NCI-H1092 (cell line): ENCODE measurements around the gene TYRP1.

Source experiments
- DNase-seq: peaks from one replicate; lab custom pipeline; 2025; lab: John Stamatoyannopoulos, UW

TYRP1 gene

DNA sequence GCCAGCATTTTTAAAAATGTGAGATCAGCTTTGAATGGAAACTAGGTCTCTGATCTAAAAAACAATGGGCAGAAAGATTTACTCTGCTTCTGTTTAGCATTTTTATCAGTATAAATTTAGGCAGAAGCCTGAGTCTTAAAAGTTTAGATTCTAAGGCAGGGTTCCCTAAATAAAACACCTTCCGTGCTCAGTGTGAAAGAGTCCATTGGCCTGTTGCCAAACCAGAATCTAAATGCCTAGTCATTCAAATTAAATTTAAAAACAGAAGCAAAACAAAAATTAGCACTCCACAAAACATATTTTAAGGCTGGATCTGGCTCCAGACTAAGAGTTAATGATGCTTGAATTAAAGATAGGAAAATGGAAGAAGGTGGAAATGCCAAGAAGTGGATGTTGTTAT lies 4.5 kb downstream of the TYRP1 start:
- DNase-seq, result no peak

DNA sequence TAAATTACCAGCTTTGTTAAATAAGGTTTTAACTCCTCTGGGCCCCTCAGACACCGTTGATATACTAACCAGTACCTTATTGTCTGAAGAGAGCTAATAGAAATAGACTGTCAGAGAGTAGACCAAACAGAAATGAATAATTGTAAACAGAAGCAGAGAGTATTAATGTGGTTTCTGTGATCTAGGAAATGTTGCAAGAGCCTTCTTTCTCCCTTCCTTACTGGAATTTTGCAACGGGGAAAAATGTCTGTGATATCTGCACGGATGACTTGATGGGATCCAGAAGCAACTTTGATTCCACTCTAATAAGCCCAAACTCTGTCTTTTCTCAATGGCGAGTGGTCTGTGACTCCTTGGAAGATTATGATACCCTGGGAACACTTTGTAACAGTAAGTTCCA lies 5.1 kb downstream of the TYRP1 start:
- DNase-seq, result no peak

DNA sequence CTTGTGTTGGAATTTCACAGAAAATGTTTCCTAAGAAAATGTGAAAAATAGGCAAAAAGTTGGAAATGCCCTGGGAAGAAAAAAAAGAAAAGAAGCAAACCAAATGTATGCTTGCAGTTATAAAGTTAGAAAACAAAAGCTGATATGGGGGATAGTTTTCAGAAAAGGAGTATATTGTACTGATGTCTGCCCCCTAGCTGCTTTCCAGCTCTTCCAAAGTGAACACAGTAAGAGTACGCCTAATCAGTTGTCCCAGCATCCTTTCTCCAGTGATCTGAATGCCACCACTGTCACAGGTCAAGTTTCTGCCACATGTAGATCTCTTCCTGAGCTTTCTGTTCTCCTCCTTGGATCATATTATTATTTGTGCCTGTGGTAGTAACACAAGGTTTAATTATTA lies 5.8 kb downstream of the TYRP1 start:
- no peak for DNase-seq

DNA sequence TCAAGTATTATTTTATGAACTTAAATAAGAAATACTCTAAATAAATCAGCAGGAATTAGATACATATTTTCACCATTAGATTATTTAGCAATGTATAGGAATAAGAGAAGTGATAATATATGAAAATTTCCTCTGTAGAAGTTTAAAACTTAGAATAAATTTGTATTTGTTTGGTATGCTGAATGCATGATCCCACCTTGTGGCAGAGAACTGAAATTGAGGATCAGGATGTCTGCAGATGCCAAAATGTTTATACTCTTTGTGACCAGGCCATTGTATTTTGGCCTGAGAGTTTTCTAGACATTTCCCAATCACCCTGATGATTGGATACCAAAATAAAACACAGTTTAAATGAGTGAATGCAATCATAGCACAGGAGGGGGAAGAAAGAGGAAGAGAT lies 6.3 kb downstream of the TYRP1 start:
- no peak for DNase-seq

DNA sequence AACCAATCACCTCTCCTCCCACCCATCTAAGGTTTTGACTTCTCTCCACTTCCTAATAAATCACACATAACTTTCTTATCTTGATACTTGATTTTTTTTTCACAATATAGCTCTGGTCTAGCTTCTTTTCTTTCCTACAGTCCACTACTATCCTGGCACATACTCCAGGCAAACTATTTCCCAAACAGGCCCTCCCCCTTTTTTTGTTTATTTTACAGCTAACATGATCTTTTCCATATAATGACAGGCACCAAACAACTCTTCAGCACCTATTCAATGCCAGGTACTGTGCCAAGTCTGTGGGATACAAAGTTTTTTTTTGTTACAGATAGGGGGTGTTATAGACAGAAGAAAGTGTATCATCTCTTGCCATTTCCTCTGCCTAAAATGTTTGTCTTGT lies 7.9 kb downstream of the TYRP1 start:
- DNase-seq, result no peak

DNA sequence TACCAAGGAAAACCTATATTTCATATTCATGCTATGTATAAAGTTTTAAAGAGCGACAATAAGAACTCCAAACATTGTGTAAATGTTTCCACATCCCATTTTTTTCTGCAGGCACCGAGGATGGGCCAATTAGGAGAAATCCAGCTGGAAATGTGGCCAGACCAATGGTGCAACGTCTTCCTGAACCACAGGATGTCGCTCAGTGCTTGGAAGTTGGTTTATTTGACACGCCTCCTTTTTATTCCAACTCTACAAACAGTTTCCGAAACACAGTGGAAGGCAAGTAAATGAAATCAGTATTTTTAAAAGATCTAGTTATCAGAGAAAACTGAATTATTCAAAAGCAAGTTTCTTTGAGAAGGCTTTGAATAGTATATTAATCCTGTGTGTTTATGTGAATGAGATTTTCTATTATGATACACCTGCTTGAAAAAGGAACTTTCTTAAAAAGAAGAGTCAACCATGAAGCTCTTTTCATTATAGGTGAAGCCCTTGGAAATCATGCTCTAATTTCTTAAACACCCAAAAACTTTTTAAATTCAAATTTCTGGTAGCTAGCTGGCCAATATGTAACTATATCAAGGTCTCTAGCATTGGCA lies 9.1 kb downstream of the TYRP1 start:
- no peak for DNase-seq

DNA sequence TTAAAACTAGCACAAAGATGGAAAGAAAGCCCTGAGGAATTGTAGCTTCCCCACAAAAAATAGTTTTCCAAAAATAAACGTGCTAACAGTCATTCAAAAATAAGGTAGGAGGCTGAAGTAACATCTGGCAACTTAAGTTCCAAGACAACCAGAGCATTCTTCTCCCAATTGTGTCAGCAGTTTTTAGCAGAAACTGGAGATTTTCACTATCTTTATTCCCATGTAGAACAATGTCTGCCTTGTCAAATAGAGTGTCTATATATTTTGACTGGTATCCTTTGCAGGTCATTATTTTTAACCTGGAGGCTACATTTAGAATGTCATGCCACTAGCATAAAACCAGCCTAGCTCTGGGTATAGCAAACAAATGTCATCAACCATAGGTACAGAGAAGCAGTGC lies 10.8 kb downstream of the TYRP1 start:
- no peak for DNase-seq

DNA sequence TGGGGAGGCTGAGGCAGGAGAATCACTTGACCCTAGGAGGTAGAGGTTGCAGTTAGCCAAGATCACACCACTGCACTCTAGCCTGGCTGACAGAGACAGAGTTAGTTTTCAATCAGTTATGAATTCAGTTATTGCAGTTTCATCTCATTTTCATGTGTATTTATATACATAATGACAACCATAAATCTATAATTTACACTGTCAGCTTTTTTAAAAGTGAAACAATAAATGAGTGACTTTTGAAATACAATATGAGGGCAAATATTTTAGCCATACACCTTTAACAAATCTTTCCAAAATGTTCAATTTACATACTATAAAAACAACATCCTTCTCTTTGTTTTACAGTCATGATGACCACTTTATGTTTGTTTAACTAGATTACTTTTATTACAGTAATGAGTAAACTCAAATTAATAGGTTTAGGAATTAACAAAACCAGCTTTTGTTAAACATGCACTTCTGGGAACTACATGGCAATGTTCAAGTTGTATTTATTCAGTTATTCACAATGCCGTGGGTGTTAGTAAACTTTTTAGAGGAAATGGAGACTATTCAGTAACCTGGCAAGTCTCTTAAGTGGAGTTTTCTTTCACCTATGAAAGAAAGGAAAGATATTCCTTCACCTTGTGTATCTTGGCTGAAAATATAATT lies 12.7 kb downstream of the TYRP1 start:
- no peak for DNase-seq

DNA sequence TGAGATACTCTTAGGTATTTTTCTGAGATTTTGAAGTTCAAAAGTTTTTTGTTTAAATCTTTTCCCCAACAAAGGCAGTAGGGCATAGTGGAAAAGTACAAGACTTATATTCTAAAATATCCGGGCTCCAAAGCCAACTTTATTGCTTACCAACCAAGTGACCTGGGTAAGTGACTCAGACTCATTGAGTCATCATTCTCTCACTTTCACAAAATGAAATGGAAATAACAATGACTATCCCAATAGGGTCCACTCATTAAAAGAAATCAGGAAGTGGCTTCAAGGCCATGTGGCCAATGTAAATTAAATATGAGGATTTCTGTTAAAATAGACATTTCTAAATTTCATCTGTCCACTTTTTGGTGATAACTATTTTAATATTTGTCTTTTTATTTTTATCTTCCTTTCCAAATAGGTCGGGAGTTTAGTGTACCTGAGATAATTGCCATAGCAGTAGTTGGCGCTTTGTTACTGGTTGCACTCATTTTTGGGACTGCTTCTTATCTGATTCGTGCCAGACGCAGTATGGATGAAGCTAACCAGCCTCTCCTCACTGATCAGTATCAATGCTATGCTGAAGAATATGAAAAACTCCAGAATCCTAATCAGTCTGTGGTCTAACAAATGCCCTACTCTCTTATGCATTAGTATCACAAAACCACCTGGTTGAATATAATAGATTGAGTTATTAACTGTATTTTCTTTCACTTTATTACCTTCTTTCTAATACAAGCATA lies 15.5 kb downstream of the TYRP1 start:
- DNase-seq, result no peak

DNA sequence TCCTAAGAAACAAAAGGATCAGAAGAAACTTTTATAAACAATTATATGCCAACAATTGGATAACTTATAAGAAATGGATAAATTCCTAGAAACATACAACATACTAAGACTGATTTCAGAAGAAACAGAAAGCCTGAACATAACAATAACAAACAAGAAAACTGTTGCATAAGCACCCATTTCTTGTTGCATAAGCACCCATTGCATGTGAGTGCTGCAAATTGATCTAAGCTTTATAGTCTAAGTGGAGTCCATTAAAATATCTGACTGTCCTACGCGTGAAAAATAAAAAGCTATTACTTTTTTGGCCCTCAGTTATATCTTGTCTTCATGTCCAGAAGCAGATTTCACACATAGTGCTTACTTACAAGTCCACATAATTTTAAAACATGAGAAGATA lies 19.3 kb downstream of the TYRP1 start:
- DNase-seq, result no peak

DNA sequence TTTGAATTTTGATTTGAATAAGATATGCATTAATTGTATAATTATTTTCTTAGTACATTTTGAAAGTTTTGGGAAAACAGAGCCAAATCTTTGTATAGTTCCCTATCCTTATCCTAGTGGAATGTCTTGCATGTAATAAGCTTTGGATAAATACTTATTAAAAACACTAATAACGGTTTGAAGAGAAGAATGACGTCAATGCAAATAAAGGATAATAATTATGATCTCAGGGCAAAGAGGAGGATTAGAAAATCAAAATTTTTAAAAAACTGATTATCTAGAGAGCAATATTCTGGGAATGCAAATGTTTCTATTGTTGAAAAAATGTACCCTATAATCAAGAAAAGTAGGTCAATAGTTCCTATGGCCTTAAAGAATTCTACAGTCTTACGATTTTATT lies 22.1 kb downstream of the TYRP1 start:
- no peak for DNase-seq

DNA sequence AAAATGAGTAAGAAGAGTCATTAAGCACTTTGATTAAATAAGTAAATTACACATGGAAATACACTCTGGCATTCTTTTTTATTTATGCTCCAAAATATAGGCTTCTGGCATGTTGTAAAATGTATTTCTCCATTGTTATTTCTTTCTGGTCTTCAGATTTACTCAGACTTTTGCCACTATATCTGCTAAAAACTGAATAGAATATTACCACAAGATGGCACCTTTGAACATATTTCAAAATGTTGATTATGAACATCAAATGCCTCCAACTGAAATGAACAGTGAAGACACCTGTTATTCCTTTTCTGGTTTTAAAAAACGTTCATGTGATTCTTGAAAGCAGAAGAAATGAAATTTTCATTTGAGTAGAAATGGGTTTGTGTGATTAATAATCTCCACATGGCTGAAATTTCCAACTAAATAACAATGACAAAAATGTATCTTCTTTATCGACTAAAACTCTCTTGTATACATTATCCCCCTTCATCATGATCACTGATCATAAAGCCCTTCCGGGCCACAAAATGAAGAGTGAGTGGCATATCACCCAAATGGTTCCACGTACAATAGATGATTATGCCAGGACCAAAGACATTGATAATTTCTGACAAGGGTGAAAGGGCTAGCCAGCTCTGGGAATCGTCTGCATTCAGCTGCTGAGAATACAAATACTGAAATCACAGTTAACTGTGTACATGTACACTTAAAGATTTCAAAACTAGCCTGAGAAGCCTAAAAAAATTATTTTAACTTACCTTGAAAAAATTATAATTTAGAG lies 23.8 kb downstream of the TYRP1 start:
- DNase-seq, result no peak

DNA sequence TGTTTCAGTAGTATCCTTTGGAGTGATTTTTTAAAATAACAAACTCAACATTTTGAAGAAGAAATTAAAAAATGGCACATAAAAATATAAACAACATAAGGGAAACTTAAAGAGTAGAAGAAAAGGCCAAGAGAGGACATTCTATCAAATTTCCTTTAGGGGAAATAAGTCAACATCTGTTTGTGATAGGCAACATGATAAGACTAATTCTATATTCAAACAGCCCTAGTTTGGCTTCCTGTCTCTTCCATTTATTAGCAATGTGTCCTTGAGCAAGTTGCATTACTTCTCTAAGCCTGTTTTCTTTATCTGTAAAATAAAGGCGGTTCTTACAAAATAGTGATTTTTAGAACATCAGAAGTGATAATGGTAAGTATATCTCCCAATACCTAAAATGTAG lies 24.7 kb downstream of the TYRP1 start:
- no peak for DNase-seq

DNA sequence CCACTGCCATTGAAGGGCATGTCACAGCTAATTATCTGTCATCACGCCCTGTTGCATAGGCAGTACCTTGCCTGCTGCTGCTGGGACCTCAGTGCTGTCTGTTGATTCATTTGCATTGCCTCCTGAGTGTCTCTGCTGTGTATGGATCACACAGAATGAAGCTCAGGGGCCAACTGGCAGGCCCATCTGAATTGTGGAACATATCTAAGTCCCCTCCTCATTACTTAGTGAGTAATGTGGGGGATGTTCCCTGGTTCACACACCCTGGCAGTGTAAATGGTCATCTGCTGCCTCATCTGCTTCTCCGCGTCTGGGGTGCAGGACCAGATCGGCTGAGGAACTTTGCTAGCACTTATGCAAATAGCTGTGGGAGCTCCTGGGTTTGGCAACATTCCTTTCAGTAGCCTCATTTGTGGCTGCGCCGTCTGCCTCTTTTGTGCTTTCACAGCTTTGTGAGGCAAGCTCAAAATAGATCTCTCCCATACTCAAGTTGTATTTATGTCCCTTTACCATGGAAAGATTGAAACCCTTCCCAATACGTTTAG lies 25.4 kb downstream of the TYRP1 start:
- DNase-seq, result no peak

DNA sequence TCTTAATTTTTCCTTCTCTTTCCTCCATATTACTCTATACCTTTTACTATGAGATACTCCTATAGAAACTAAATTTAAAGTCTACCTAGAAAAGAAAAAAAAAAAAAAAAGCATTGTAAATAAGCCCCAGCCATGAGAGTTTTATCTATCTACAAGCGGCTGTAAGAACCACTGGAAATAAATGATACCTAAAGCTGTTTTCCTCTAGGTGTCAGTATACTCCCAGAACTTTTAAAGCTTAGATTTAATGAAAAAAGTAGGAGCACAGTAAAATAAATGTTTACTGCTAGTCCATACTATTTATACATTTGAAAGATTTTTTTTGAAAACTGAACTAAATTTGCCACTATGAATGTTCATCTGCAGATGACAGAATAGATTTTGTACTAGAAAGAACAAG lies 26.2 kb downstream of the TYRP1 start:
- DNase-seq, result no peak

DNA sequence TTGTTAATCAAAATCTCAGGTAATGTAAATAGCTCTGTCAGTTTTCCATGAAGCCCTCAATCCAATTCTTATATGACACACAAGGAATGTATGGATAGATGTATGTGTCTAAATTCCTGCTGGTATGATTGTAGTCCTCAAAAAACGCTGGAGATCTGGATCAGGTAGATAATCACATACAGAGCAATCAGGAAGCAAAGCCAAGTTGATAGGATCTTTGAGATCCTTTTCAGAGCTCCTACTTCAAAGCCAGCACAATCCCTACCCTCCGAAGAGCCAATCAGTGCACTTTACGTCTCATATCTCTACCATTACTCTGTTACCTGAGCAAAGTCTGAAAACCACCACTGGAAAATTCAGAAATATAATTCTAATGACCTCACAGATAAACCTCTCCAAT lies 27.4 kb downstream of the TYRP1 start:
- no peak for DNase-seq

DNA sequence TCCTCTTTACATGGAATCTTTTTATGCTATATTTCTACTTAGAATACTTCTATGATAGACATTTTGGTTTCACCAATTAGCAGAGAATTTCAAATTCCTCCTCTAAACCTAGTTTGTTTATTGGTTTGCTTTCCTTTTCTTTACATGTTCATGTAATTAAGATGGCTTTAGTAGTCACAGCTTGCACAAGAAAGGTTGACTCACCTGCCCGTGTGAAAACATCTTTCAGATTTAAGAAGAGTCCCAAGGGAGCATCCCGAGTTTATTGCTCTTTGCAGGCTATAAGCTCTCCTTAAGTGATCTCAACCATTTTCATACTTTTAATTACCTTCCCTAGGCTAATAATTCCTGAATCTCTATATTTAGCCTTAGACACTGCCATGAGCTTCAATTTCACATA lies 28.9 kb downstream of the TYRP1 start:
- DNase-seq, result no peak

DNA sequence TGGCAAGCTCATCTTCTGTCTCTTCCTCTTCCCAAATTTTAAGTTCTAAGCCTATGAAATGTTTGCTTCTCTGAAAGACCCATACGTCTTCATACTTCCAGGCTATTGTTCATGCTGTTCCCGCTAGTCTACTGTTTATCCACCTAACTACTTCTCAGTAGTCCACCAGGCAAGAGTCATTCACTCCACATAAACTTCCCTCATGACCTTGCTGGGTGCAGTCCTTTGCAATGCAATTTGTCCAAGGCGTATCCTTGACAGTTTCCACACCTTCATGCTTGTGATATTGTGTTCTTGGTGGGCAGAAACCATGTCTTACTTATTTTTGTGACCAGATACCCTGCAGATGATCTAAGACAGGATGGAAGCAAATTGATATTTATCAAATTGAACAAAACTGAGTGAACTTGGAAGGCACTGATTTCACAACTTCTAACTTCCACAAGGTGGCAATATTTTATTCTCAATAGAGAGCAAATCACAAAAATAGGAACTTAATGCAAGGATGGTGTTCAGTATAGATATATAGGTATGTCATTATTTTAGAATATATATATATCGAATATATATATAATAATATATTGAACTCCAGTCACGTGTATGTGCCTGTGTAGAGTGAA lies 30.3 kb downstream of the TYRP1 start:
- DNase-seq, result no peak

DNA sequence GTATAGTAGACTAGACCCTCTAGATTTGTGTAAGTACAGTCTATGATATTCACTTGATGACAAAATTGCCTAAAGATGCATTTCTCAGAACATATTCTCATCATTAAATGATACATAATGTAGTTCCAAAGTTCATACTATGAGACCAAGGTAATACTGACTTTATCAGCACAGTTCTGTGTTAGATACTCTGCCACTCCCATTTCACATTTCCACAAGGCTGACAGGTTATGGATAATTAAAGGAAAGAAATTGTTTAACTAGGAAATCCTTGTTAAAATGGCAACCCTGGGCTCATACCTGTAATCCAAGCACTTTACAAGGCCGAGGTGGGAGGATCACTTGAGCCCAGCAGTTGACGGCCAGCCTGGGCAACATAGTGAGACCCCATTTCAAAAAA lies 33.6 kb downstream of the TYRP1 start:
- DNase-seq, result no peak

DNA sequence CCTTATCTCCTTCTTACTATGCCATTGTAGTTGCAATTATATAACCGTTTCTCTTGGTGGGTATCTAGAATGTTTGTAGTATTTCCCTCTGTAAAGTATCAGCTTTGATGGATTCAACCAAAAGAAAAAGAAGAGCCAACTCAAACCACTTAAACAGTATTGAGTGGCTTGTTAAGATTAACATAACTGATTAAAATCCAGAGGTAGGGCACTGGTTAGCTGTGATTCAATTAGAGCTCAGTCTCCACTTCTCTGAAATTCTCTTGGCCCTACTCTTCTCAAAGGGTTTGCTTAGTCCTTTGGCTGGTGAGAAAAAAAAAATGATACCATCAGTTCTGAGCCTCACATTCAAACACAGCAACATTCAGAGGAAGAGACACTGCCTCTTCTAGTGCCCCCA lies 37.0 kb downstream of the TYRP1 start:
- no peak for DNase-seq

DNA sequence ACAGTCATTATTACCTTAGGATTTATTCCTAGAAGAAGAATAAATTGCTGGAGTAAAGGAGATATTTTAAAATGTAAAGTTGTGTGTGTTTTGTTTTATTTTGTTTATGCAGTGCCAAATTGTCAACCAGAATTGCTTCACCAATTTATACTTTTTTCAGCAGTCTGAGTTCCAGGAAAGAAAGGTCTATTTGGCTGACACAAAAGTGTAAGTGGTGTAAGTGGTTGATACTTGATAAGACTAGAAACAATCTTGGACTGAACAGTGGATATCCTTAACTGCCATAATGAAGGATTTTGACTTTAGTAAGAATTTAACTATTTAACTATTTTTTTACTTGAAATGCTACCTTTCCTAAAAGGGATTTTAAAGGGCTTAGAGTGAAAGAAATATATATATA lies 37.7 kb downstream of the TYRP1 start:
- no peak for DNase-seq

DNA sequence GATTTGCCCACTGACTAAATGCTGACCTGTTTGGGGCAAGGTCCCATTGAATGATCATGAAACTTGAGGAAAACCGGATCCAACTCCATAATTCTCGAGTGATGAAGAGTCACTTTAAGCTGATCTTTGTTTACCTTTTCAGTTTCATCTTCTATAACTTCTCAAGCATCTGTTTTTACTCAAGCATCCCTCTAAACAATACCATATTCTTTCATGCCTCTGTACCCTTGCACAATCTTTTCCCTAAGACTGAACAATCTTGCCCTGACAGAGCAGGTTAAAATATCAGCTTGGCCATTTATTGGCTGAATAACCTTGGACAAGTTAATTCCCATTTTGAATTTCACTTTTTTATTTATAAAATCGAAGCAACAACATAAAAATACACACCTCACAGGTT lies 39.8 kb downstream of the TYRP1 start:
- DNase-seq, result no peak
